ENCODE measurements around the gene ADAP1. TPM values are rescaled to one million over a fixed set of nuclear protein-coding genes. Genes with fewer than 3 reads are reported as not detected.

Gene ADAP1
- total and polyA plus RNA-seq, 2 of the 13 experiments (the other 11 are each of a cell fraction or from before 2014, with no cell fraction given) = 10.5 to 24.6 TPM

- no peak for TF ChIP-seq ZBTB40 (IDR thresholded peaks at IDR 0.05)
- peak; percentile 62; the same call in 1 of the 2 replicates for TF ChIP-seq ZBTB40 (CRISPR knock-in tag; IDR thresholded peaks at IDR 0.05)
- no peak for TF ChIP-seq ZNF569 (CRISPR knock-in tag; IDR thresholded peaks at IDR 0.05; ENCODE audit: borderline replicate concordance)
- peak; percentile 76 to 94 for TF ChIP-seq HMGXB4 (CRISPR knock-in tag; IDR thresholded peaks at IDR 0.05; ENCODE audit: borderline replicate concordance in 1 of 2, low read depth in 1 of 2)
- TF ChIP-seq SSRP1 (CRISPR knock-in tag; IDR thresholded peaks at IDR 0.05) = no peak; the same call in 1 of the 2 replicates
- peak; percentile 96 for TF ChIP-seq SATB2 (CRISPR knock-in tag; IDR thresholded peaks at IDR 0.05)
- TF ChIP-seq TFAP4 (IDR thresholded peaks at IDR 0.05; ENCODE audit: borderline replicate concordance, low read depth) = no peak; the same call in 1 of the 2 replicates
- no peak for TF ChIP-seq SMARCE1 (IDR thresholded peaks at IDR 0.05; ENCODE audit: borderline replicate concordance)
Observed at GRCh38 chr7:873367-874002, 81.0 kb downstream of the ADAP1 start (continued).
